ENCODE measurements around the gene SBF2. TPM values are rescaled to one million over a fixed set of nuclear protein-coding genes. Genes with fewer than 3 reads are reported as not detected.

SBF2 gene
- total and polyA plus RNA-seq, 2 of the 13 experiments (the other 11 are each of a cell fraction or from before 2014, with no cell fraction given): 24.0 to 45.8 TPM

GRCh38 chr11:9852465-9852864 lies 441.6 kb downstream of the SBF2 start:
- FAIRE-seq (no peak), DNase-seq (ENCODE audit: low spot score) (no peak), ATAC-seq (no peak)
- Histone ChIP-seq H3K4me2 (ENCODE audit: low read depth, low read length) (no peak overlapping the region), H3K4me1 (ENCODE audit: insufficient read depth, low read length) (peaks cover 18% of the 10 kb centered on the region), H3K4me3 (replicated peaks in 1 of 3; ENCODE audit: insufficient read depth in 1 of 3, low read depth in 2 of 3, low read length in 3 of 3) (no peak overlapping the region), H2AFZ (ENCODE audit: low read length) (no peak overlapping the region), H4K20me1 (ENCODE audit: insufficient read depth, low read length) (no peaks in the 10 kb centered on the region), H3K9ac (ENCODE audit: insufficient read depth, low read depth, low read length) (no peak overlapping the region), H3K36me3 (replicated peaks in 1 of 2; ENCODE audit: control insufficient read depth in 1 of 2, insufficient read depth in 2 of 2, low read length in 2 of 2) (peaks cover 5 to 20% of the 10 kb centered on the region in 2 experiments), H3K27me3 (ENCODE audit: control insufficient read depth in 1 of 2, insufficient read depth in 2 of 2, low read length in 2 of 2) (no peaks in the 10 kb centered on the region), H3K27ac (ENCODE audit: extremely low read length, insufficient read depth, low read length) (no peak overlapping the region), H3K79me2 (ENCODE audit: insufficient read depth, low read length) (no peaks in the 10 kb centered on the region), H3K9me3 (ENCODE audit: low read length) (no peaks in the 10 kb centered on the region)
- TF ChIP-seq NCOA5 (CRISPR knock-in tag; IDR thresholded peaks at IDR 0.05) (no peak), IKZF1 (IDR thresholded peaks at IDR 0.05) (no peak), SRY (CRISPR knock-in tag; IDR thresholded peaks at IDR 0.05) (no peak), SNAPC5 (CRISPR knock-in tag; IDR thresholded peaks at IDR 0.05; ENCODE audit: borderline replicate concordance) (no peak), ZEB1 (IDR thresholded peaks at IDR 0.05; ENCODE audit: insufficient replicate concordance, low read depth) (no peak), ETS1 (CRISPR knock-in tag; IDR thresholded peaks at IDR 0.05) (no peak), TEAD3 (CRISPR knock-in tag; optimal IDR thresholded peaks at IDR 0.05; ENCODE audit: borderline replicate concordance) (no peak), NFE2L2 (IDR thresholded peaks at IDR 0.05; ENCODE audit: low read length) (no peak), ZMAT3 (CRISPR knock-in tag; conservative IDR thresholded peaks at IDR 0.05) (no peak), ATF6 (CRISPR knock-in tag; conservative IDR thresholded peaks at IDR 0.05) (no peak), ZNF577 (CRISPR knock-in tag; IDR thresholded peaks at IDR 0.05; ENCODE audit: borderline replicate concordance, low read depth) (no peak), ZNF724P (CRISPR knock-in tag; IDR thresholded peaks at IDR 0.05; ENCODE audit: borderline replicate concordance) (no peak), ISL2 (CRISPR knock-in tag; IDR thresholded peaks at IDR 0.05) (no peak), ZNF839 (CRISPR knock-in tag; IDR thresholded peaks at IDR 0.05; ENCODE audit: borderline replicate concordance) (no peak), ZNF18 (CRISPR knock-in tag; IDR thresholded peaks at IDR 0.05; ENCODE audit: insufficient replicate concordance) (no peak), NFE2 (CRISPR knock-in tag; IDR thresholded peaks at IDR 0.05) (no peak)
- ChIA-PET POLR2A (no interaction called here), CTCF (ENCODE audit: low intra/inter-chr PET ratio, low total read pairs) (no interaction called here)
- BruUV-seq (replicated peaks): no TSS peak
- intact Hi-C loops (cut with micrococcal nuclease; ENCODE audit: unreplicated experiment) (no loop called here), in situ Hi-C loops (cut with HindIII; ENCODE audit: extremely low pct_ligation_motif_present, low pct_unique_long_range_greater_than_20kb) (loop anchor here (10.0 kb wide), 2 partner anchors 88 to 472 kb away; no protein-coding TSS in a partner anchor)
- WGBS (ENCODE audit: low lambda C conversion rate): 98% methylated on average over 2 of the region's 2 CpGs
